Testis (tissue), 2 donors: ENCODE data around the gene SLC24A3.

Experiments
- POLR2A ChIP-seq: fragments of 450-650 bp; IDR thresholded peaks from one replicate; pipeline ENCODE4 v1.6.1; 2017; ENCODE audit warnings: antibody characterized with exemption, mild to moderate bottlenecking, moderate library complexity
- TF ChIP-seq, protein P1 (sequence below), 3 experiments: fragments of 450-650 bp in 2 of 3; fragments of 200-600 bp in 1 of 3; sonication (generic) in 1 of 3; IDR thresholded peaks; one replicate each; pipeline ENCODE4 v1.5.1; 2016 to 2019; ENCODE audit warnings: antibody characterized with exemption in 3 of 3, mild to moderate bottlenecking in 2 of 3, moderate library complexity in 1 of 3

DNA sequence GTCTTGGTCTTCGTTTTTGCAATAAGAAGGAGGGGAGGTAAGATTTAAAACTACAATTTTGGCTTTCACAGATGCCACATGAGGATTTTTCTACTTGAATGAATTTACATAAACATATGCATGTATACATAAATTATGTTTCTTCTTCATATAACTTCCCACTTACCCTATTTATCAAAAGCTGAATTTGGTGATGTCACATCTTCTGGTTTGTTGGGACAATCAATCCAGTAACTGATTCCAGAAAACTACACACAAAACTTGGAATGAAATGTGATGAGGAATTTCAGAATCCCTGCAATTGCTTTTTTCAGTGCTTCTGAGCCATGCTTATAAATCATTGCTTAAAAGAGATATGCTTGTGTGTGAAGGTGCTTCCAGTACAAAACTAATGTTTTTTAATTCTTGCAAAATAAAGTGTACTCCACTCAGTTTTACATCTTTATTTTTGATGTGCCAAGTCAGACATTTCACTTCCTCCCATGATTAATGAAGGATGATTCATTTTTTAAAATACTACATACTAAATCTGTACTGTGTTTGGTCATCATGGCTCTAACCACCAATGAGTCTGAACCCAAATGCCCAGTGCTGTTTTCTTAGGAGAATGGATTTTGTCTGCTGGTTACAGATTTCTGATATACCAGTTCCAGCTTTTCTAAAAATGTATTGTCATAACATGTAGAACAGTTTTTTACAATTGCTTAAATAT is 513.5 kb downstream of the SLC24A3 start:
- TF ChIP-seq POLR2A, result no peak
- TF ChIP-seq, protein P1, sequence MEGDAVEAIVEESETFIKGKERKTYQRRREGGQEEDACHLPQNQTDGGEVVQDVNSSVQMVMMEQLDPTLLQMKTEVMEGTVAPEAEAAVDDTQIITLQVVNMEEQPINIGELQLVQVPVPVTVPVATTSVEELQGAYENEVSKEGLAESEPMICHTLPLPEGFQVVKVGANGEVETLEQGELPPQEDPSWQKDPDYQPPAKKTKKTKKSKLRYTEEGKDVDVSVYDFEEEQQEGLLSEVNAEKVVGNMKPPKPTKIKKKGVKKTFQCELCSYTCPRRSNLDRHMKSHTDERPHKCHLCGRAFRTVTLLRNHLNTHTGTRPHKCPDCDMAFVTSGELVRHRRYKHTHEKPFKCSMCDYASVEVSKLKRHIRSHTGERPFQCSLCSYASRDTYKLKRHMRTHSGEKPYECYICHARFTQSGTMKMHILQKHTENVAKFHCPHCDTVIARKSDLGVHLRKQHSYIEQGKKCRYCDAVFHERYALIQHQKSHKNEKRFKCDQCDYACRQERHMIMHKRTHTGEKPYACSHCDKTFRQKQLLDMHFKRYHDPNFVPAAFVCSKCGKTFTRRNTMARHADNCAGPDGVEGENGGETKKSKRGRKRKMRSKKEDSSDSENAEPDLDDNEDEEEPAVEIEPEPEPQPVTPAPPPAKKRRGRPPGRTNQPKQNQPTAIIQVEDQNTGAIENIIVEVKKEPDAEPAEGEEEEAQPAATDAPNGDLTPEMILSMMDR (IDR thresholded peaks at IDR 0.05), result no peak
